HG03442 (cell line): ENCODE measurements around the gene PITPNB.

Experiments used
- ATAC-seq: cut with Tn5 transposase; IDR thresholded peaks from one replicate; pipeline ENCODE4 v1.9.1; 2021; ENCODE audit warnings: mild to moderate bottlenecking, moderate library complexity; ENCODE audit not compliant: unreplicated experiment

Gene PITPNB

GRCh38 chr22:27863001-27863400 is 56.1 kb downstream of the PITPNB start:
- ATAC-seq, result no peak

- no peak for ATAC-seq
These were observed 59.7 kb downstream of the PITPNB start for GRCh38 chr22:27859336-27859735.

- no peak for ATAC-seq
These were observed 60.4 kb downstream of the PITPNB start for GRCh38 chr22:27858626-27859025.

- ATAC-seq, result no peak
These were observed 61.6 kb downstream of the PITPNB start for GRCh38 chr22:27857443-27857842.

- no peak for ATAC-seq
These were observed 62.7 kb downstream of the PITPNB start for GRCh38 chr22:27856386-27856785.

GRCh38 chr22:27853424-27853823 is 65.6 kb downstream of the PITPNB start:
- ATAC-seq, result no peak

GRCh38 chr22:27851974-27852746 is 66.9 kb downstream of the PITPNB start:
- ATAC-seq, result no peak

- no peak for ATAC-seq
These were observed 69.0 kb downstream of the PITPNB start for GRCh38 chr22:27850000-27850521.

GRCh38 chr22:27848005-27848404 is 71.1 kb downstream of the PITPNB start:
- no peak for ATAC-seq

- ATAC-seq, result no peak
These were observed 72.1 kb downstream of the PITPNB start for GRCh38 chr22:27846910-27847309.

- no peak for ATAC-seq
These were observed 72.8 kb downstream of the PITPNB start for GRCh38 chr22:27846248-27846757.

GRCh38 chr22:27845644-27846043 is 73.4 kb downstream of the PITPNB start:
- no peak for ATAC-seq

- ATAC-seq, result no peak
These were observed 74.1 kb downstream of the PITPNB start for GRCh38 chr22:27844656-27845591.

- no peak for ATAC-seq
These were observed 74.8 kb downstream of the PITPNB start for GRCh38 chr22:27844256-27844655.

- ATAC-seq, result no peak
These were observed 75.6 kb downstream of the PITPNB start for GRCh38 chr22:27843441-27843840.

GRCh38 chr22:27842669-27843431 is 76.2 kb downstream of the PITPNB start:
- ATAC-seq, result no peak

GRCh38 chr22:27842201-27842600 is 76.9 kb downstream of the PITPNB start:
- ATAC-seq, result no peak

GRCh38 chr22:27840436-27840835 is 78.6 kb downstream of the PITPNB start:
- no peak for ATAC-seq

GRCh38 chr22:27839057-27839660 is 79.9 kb downstream of the PITPNB start:
- no peak for ATAC-seq

- ATAC-seq, result no peak
These were observed 82.9 kb downstream of the PITPNB start for GRCh38 chr22:27836181-27836580.
